GM12878 (cell line): ENCODE results near the gene CPT1C. TPM values are rescaled to one million over a fixed set of nuclear protein-coding genes. Genes with fewer than 3 reads are reported as not detected.
A peak's percentile ranks its signal among the peaks of the same experiment; 100 is the strongest.

Source experiments
- ATAC-seq: fragments of 200-7000 bp; cut with Tn5 transposase; 3 replicates; pipeline ENCODE4 v1.9.1; 2020; ENCODE audit warnings: mild to moderate bottlenecking, moderate library complexity
- BruUV-seq: library from RNA; stranded (reverse); fragments of 400-500 nt; replicated peaks from 2 replicates; lab custom pipeline; 2021; lab: Mats Ljungman, UMichigan
- CTCF ChIA-PET: fragments of 300-600 bp; sonication (Branson Sonifier 250); formaldehyde crosslinking; extraction: SDS; loops from one replicate; lab custom pipeline; 2021; ENCODE audit warnings: inconsistent platforms; lab: Yijun Ruan, JAX
- POLR2A ChIA-PET: fragments of 350-600 bp; formaldehyde crosslinking; extraction: SDS; loops from one replicate; lab custom pipeline; 2021; ENCODE audit warnings: inconsistent platforms; lab: Charles Lee
- RAD21 ChIA-PET: fragments of 300-600 bp; sonication (Branson Sonifier 250); formaldehyde crosslinking; loops from one replicate; lab custom pipeline; 2023; ENCODE audit warnings: antibody characterized with exemption; ENCODE audit not compliant: unreplicated experiment; lab: Charles Lee
- SMC1A ChIA-PET: fragments of 300-600 bp; sonication (Branson Sonifier 250); formaldehyde crosslinking; loops from one replicate; lab custom pipeline; 2023; ENCODE audit not compliant: unreplicated experiment, uncharacterized antibody; lab: Charles Lee
- DNase-seq: peaks from one replicate; pipeline ENCODE4 v3.0.0-alpha.2; 2011; ENCODE audit warnings: low read depth, low spot score
- FAIRE-seq: peaks from 3 replicates; lab custom pipeline; 2011; peaks lifted over from hg19 to GRCh38; lab: Jason Lieb, UNC
- H2AFZ ChIP-seq: 2 replicates; pipeline ENCODE4 v1.6.0; 2011; ENCODE audit warnings: low read depth, low read length, control low read depth; ENCODE audit not compliant: control insufficient read depth
- H3K27ac ChIP-seq: 2 replicates; pipeline ENCODE4 v1.5.1; 2011; ENCODE audit warnings: control low read depth; ENCODE audit not compliant: control insufficient read depth, insufficient read depth
- H3K27me3 ChIP-seq, 2 experiments: replicated peaks in 1 of 2; 2 replicates each; pipeline versions ENCODE4 v1.6.0 to v1.6.1; 2011; ENCODE audit warnings: low read length in 1 of 2; ENCODE audit not compliant: control insufficient read depth in 2 of 2, insufficient read depth in 2 of 2
- H3K36me3 ChIP-seq, 2 experiments: 2 replicates each; pipeline ENCODE4 v1.5.1; 2011; ENCODE audit warnings: low read length in 1 of 2; ENCODE audit not compliant: control insufficient read depth in 2 of 2, insufficient read depth in 2 of 2
- H3K4me1 ChIP-seq: 2 replicates; pipeline ENCODE4 v1.6.1; 2011; ENCODE audit warnings: mild to moderate bottlenecking, low read length, moderate library complexity, mixed read lengths; ENCODE audit not compliant: control insufficient read depth, insufficient read depth
- H3K4me2 ChIP-seq: 2 replicates; pipeline ENCODE4 v1.6.0; 2011; ENCODE audit warnings: control low read depth; ENCODE audit not compliant: control insufficient read depth, insufficient read depth
- H3K4me3 ChIP-seq: fragments of 200-600 bp; sonication (generic); 2 replicates; pipeline ENCODE4 v1.5.1; 2016
- H3K79me2 ChIP-seq: 2 replicates; pipeline ENCODE4 v1.6.0; 2011; ENCODE audit warnings: low read length; ENCODE audit not compliant: control insufficient read depth, insufficient read depth
- H3K9ac ChIP-seq: 2 replicates; pipeline ENCODE4 v1.8.0; 2011; ENCODE audit warnings: low read length, control low read depth, mixed read lengths; ENCODE audit not compliant: control insufficient read depth, insufficient read depth
- H3K9me3 ChIP-seq: replicated peaks from 3 replicates; pipeline ENCODE4 v1.5.1; 2011; ENCODE audit warnings: mild to moderate bottlenecking, low read length; ENCODE audit not compliant: control insufficient read depth, insufficient read depth
- H4K20me1 ChIP-seq: 2 replicates; pipeline ENCODE4 v1.6.0; 2011; ENCODE audit not compliant: control insufficient read depth, insufficient read depth
- CEBPB ChIP-seq, 2 experiments: fragments of 150-350 bp in 1 of 2; IDR thresholded peaks; 2 replicates each; pipeline ENCODE4 v1.6.1; 2012 to 2014; ENCODE audit warnings: low read depth in 2 of 2, low read length in 2 of 2, borderline replicate concordance in 1 of 2, inconsistent platforms in 1 of 2
- EED ChIP-seq: sonication (generic); IDR thresholded peaks from 2 replicates; pipeline ENCODE4 v1.6.1; 2016; ENCODE audit warnings: antibody characterized with exemption, low read depth
- EGR1 ChIP-seq, 2 experiments: IDR thresholded peaks; 1 replicate in 1 of 2; 2 replicates in 1 of 2; pipeline ENCODE4 v1.6.1; 2011 to 2012; ENCODE audit warnings: low read depth in 2 of 2, low read length in 2 of 2, borderline replicate concordance in 1 of 2, mild to moderate bottlenecking in 1 of 2, moderate library complexity in 1 of 2
- HDAC6 ChIP-seq: fragments of 200-600 bp; sonication (generic); IDR thresholded peaks from one replicate; pipeline ENCODE4 v1.8.0; 2017; ENCODE audit warnings: antibody characterized with exemption; ENCODE audit not compliant: unreplicated experiment
- IRF4 ChIP-seq: IDR thresholded peaks from 2 replicates; pipeline ENCODE4 v1.6.1; 2011; ENCODE audit warnings: low read depth, low read length
- KLF5 ChIP-seq: fragments of 450-650 bp; IDR thresholded peaks from 2 replicates; pipeline ENCODE4 v1.6.1; 2014; ENCODE audit warnings: mild to moderate bottlenecking; ENCODE audit not compliant: partially characterized antibody
- MTA2 ChIP-seq: fragments of 450-650 bp; IDR thresholded peaks from 2 replicates; pipeline ENCODE4 v1.6.1; 2016; ENCODE audit warnings: low read depth, mild to moderate bottlenecking, moderate library complexity
- MYB ChIP-seq: fragments of 150-350 bp; IDR thresholded peaks from 2 replicates; pipeline ENCODE4 v1.6.1; 2014; ENCODE audit warnings: mild to moderate bottlenecking, low read depth, low read length, borderline replicate concordance
- NFXL1 ChIP-seq: fragments of 450-650 bp; IDR thresholded peaks from 2 replicates; pipeline ENCODE4 v1.6.1; 2017; ENCODE audit warnings: antibody characterized with exemption, mild to moderate bottlenecking, borderline replicate concordance
- NRF1 ChIP-seq: conservative IDR thresholded peaks from 2 replicates; pipeline ENCODE4 v1.6.1; 2011; ENCODE audit warnings: mild to moderate bottlenecking, low read depth, low read length, improper control_type of control experiment
- RAD51 ChIP-seq: fragments of 450-650 bp; IDR thresholded peaks from 2 replicates; pipeline ENCODE4 v1.6.1; 2016; ENCODE audit warnings: moderate library complexity, mild to moderate bottlenecking, inconsistent platforms
- SMC3 ChIP-seq: IDR thresholded peaks from 2 replicates; pipeline ENCODE4 v1.6.1; 2011; ENCODE audit warnings: low read length, improper control_type of control experiment, borderline replicate concordance
- SP1 ChIP-seq: IDR thresholded peaks from one replicate; pipeline ENCODE4 v1.6.1; 2011; ENCODE audit warnings: low read depth, low read length
- SPI1 ChIP-seq: IDR thresholded peaks from 2 replicates; pipeline ENCODE4 v1.6.1; 2011; ENCODE audit warnings: low read depth, mild to moderate bottlenecking, low read length, moderate library complexity, borderline replicate concordance; ENCODE audit not compliant: insufficient read depth
- SREBF2 ChIP-seq: IDR thresholded peaks from 2 replicates; pipeline ENCODE4 v1.6.1; 2012; ENCODE audit warnings: mild to moderate bottlenecking, low read length
- TAF1 ChIP-seq: IDR thresholded peaks from 2 replicates; pipeline ENCODE4 v1.6.1; 2011; ENCODE audit warnings: mild to moderate bottlenecking, low read depth, low read length, borderline replicate concordance
- YBX1 ChIP-seq: fragments of 450-650 bp; IDR thresholded peaks from 2 replicates; pipeline ENCODE4 v1.6.1; 2016; ENCODE audit warnings: antibody characterized with exemption
- WGBS: methylation state at CpG from one replicate; pipeline ENCODE4 v1.1.6; 2016; ENCODE audit warnings: low lambda C conversion rate; ENCODE audit not compliant: insufficient replicate concordance, insufficient coverage; ENCODE audit errors: missing lambda C conversion rate; 5-methylcytosine and 5-hydroxymethylcytosine counted together
- in situ Hi-C: fragments of 300-500 bp; cut with MboI; formaldehyde crosslinking; loops from 9 replicates; pipeline ENCODE4 v1.14.3; 2018; ENCODE audit warnings: mixed read lengths
- intact Hi-C: fragments of 100-400 bp; cut with micrococcal nuclease; formaldehyde crosslinking; loops from one replicate; pipeline ENCODE4 v1.14.2; 2022; ENCODE audit not compliant: unreplicated experiment
- polyA plus RNA-seq, 11 experiments: library from polyadenylated mRNA; depleted of rRNA in 4 of 11; unstranded in 6 of 11; stranded (reverse) in 5 of 11; fragments of >200 nt; fragmentation: Nextera tagmentation in 4 of 11; fragmentation: Illumina TruSeq in 1 of 11; extraction: Ambion mirVana in 4 of 11; extraction: Trizol in 1 of 11; gene quantifications; 1 replicate in 1 of 11; 2 replicates in 10 of 11; pipeline versions ENCODE4 v1.2.1 to v1.2.3, GENCODE V29; 2011 to 2016; ENCODE audit warnings: inconsistent platforms in 2 of 11, missing spikeins in 2 of 11, low read depth in 1 of 11
- total RNA-seq, 4 experiments: library from RNA; depleted of rRNA in 3 of 4; stranded (reverse); fragments of >200 nt in 3 of 4; fragmentation: Illumina TruSeq in 1 of 4; extraction: Trizol in 1 of 4; gene quantifications; 2 replicates each; pipeline versions ENCODE4 v1.2.1 to v1.2.3, GENCODE V29; 2013 to 2021
- TF ChIP-seq, protein P1 (sequence below): fragments of 150-350 bp; IDR thresholded peaks from 2 replicates; pipeline ENCODE4 v1.6.1; 2014; ENCODE audit warnings: mild to moderate bottlenecking, low read depth, low read length

The CPT1C gene
- total and polyA plus RNA-seq, 10 of the 15 experiments (the other 5 are each of a cell fraction or from before 2014, with no cell fraction given), result 0.04 to 0.56 (median 0.21) TPM; not detected in 3

DNA sequence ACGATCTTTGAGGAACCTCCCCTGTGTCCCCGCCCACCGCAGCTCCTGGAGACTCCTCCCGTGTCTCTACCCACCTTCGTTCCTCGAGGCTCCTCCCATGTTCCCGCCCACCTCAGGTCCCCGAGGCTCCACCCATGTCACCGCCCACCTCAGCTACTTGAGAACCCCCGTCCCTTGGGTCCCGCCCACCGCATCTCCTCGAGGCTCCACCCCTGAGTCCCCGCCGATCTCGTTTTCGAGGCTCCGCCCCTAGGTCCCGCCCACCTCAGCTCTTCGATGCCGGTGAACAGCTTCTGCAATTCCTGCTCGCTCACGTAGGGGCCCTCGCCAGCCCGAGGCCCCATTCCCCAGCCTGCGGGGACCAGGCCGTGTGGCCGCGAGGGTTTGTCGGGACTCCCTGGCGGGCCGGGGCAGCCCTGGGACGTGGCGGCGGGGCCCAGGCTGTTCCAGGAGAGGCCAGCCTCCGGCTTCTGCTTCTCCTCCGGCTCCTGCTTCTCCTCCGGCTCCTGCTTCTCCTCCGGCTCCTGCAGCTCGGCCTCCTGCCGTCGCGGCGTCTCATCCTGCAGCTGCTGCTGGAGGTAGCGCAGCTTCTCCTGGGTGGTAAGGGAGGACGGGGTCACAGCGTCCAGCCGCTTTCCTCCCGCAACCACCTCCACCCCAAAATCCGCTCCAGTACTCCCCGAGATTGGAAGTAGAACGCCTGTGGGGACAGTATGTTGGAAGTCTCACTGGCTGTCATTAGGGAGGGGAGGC is 55.5 kb downstream of the CPT1C start:
- SMC1A ChIA-PET, result no interaction called here
- CTCF ChIA-PET, result no interaction called here
- POLR2A ChIA-PET, result no interaction called here
- H2AFZ ChIP-seq, result no peak overlapping the region
- in situ Hi-C loops, result no loop called here
- no peaks in the 10 kb centered on the region for H3K4me1 ChIP-seq
- no peaks in the 10 kb centered on the region for H4K20me1 ChIP-seq
- H3K4me3 ChIP-seq, result no peak overlapping the region
- no peak overlapping the region for H3K27ac ChIP-seq
- peak; percentile 31; the same call in 2 of the 3 replicates for ATAC-seq
- no peak overlapping the region for H3K9ac ChIP-seq
- no peaks in the 10 kb centered on the region for H3K27me3 ChIP-seq
- H3K36me3 ChIP-seq, result no peaks in the 10 kb centered on the region
- H3K79me2 ChIP-seq, result no peaks in the 10 kb centered on the region
- RAD21 ChIA-PET, result no interaction called here
- no peak overlapping the region for H3K4me2 ChIP-seq
- H3K9me3 ChIP-seq, result no peaks in the 10 kb centered on the region; the same call in 2 of the 3 replicates
- TF ChIP-seq YBX1, result no peak
- no peak for TF ChIP-seq SP1
- no peak for TF ChIP-seq EED
- TF ChIP-seq NRF1, result no peak
- TF ChIP-seq HDAC6, result no peak
- TF ChIP-seq, protein P1, sequence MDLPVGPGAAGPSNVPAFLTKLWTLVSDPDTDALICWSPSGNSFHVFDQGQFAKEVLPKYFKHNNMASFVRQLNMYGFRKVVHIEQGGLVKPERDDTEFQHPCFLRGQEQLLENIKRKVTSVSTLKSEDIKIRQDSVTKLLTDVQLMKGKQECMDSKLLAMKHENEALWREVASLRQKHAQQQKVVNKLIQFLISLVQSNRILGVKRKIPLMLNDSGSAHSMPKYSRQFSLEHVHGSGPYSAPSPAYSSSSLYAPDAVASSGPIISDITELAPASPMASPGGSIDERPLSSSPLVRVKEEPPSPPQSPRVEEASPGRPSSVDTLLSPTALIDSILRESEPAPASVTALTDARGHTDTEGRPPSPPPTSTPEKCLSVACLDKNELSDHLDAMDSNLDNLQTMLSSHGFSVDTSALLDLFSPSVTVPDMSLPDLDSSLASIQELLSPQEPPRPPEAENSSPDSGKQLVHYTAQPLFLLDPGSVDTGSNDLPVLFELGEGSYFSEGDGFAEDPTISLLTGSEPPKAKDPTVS, result no peak
- TF ChIP-seq CEBPB (IDR thresholded peaks at IDR 0.05; ENCODE audit: borderline replicate concordance in 1 of 2, low read depth in 2 of 2, low read length in 2 of 2), result no peak
- TF ChIP-seq SREBF2, result no peak
- no peak for TF ChIP-seq KLF5
- TF ChIP-seq TAF1, result no peak
- no peak for TF ChIP-seq RAD51
- TF ChIP-seq MTA2, result no peak
- TF ChIP-seq NFXL1, result no peak
- TF ChIP-seq SMC3, result no peak
- no peak for TF ChIP-seq SPI1
- TF ChIP-seq IRF4, result no peak
- no peak for TF ChIP-seq MYB
- TF ChIP-seq EGR1 (IDR thresholded peaks at IDR 0.05; ENCODE audit: borderline replicate concordance in 1 of 2, low read depth in 2 of 2, low read length in 2 of 2), result no peak
- FAIRE-seq, result no peak
- BruUV-seq, result no TSS peak
- no peak for DNase-seq
- intact Hi-C loops, result no loop called here
- WGBS, result 49% methylated on average over 52 of the region's 52 CpGs
